ENCODE measurements around the gene CAMK2D. TPM values are rescaled to one million over a fixed set of nuclear protein-coding genes. Genes with fewer than 3 reads are reported as not detected.

CAMK2D gene
- total RNA-seq, 6 donors from 2014 or later = 41.0 to 75.8 (median 51.9) TPM

DNA sequence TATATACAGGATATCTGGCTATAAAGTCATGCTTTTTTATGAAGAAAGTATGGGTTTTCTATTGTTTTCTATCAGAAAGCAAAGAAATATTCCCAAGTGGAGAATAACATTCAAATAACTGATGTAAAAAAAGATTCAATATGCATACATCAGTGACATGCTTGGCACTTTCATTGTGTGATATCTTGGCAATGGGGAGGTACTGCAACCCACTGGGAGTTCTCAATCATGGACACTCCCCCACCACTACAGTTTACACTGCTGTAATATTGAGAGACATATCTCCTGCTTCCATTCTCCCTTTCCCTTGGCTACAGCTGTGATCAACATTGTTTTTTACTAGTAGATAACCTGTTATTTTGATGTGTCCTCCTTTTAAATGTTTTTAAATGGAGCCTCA is 257.8 kb downstream of the CAMK2D start:
- Histone ChIP-seq H3K36me3 (peaks cover 0 to 15% (median 0%) of the 10 kb centered on the region in 4 donors), H3K27ac (no peak overlapping the region), H3K4me3 (no peak overlapping the region), H3K27me3 (no peaks in the 10 kb centered on the region), H3K9me3 (no peaks in the 10 kb centered on the region), H3K4me1 (no peaks in the 10 kb centered on the region)
- DNase-seq (no peak), ATAC-seq (ENCODE audit: low FRiP score in 2 of 2) (no peak)
- TF ChIP-seq POLR2A (IDR thresholded peaks at IDR 0.05) = no peak
- TF ChIP-seq, protein P1, sequence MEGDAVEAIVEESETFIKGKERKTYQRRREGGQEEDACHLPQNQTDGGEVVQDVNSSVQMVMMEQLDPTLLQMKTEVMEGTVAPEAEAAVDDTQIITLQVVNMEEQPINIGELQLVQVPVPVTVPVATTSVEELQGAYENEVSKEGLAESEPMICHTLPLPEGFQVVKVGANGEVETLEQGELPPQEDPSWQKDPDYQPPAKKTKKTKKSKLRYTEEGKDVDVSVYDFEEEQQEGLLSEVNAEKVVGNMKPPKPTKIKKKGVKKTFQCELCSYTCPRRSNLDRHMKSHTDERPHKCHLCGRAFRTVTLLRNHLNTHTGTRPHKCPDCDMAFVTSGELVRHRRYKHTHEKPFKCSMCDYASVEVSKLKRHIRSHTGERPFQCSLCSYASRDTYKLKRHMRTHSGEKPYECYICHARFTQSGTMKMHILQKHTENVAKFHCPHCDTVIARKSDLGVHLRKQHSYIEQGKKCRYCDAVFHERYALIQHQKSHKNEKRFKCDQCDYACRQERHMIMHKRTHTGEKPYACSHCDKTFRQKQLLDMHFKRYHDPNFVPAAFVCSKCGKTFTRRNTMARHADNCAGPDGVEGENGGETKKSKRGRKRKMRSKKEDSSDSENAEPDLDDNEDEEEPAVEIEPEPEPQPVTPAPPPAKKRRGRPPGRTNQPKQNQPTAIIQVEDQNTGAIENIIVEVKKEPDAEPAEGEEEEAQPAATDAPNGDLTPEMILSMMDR (IDR thresholded peaks at IDR 0.05) = no peak
- no peak for TF ChIP-seq POLR2AphosphoS5 (IDR thresholded peaks at IDR 0.05)
- TF ChIP-seq EP300 (IDR thresholded peaks at IDR 0.05) = no peak

DNA sequence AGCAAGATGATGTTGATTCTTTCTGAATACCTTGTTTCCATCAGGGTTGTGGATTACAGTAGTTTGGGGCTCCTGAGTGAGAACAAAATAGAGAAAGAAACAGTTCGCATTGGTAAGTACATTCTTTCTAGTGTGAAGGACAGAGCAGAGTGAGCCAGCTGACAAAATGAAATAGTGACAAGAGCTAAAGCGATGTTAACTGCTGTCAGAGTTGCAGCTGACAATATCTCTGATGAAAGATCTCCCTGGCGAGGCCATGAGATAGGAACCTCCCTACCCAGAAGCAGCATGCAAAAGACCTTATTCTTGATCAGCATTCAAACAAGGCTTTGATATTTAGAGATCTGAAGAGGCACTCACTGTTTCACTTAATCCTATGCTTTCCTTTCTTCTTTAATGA is 258.6 kb downstream of the CAMK2D start:
- ATAC-seq (ENCODE audit: low FRiP score in 2 of 2) (no peak), DNase-seq (no peak)
- Histone ChIP-seq H3K36me3 (peaks cover 0 to 15% (median 0%) of the 10 kb centered on the region in 4 donors), H3K9me3 (no peaks in the 10 kb centered on the region), H3K4me1 (no peaks in the 10 kb centered on the region), H3K4me3 (no peak overlapping the region), H3K27me3 (no peaks in the 10 kb centered on the region), H3K27ac (no peak overlapping the region)
- TF ChIP-seq POLR2AphosphoS5 (IDR thresholded peaks at IDR 0.05) = no peak
- TF ChIP-seq, protein P1 (IDR thresholded peaks at IDR 0.05) = no peak
- 95 to 96% methylated on average over 3 of the region's 3 CpGs for WGBS, 2 donors

DNA sequence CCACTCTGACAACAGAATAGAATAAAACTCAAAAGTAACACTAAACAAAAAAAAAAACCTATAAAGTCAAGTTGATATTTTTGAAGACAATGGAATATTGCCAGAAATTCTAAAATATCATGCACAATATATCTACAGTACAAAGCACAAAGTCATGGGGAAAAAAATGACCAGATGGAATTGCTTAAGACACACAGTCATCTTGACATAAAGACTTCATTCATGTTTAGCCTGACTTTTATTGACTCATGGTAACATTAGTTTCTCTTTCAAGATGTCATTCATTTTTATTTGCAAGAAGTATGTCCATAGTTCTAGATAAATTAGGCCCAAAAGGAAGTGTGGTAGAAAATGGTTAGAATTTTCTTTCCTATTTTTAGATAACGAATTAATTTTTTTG is 259.1 kb downstream of the CAMK2D start:
- DNase-seq = no peak
- no peak overlapping the region for H3K27ac ChIP-seq
- ATAC-seq (ENCODE audit: low FRiP score in 2 of 2) = no peak
- no peaks in the 10 kb centered on the region for H3K4me1 ChIP-seq
- no peaks in the 10 kb centered on the region for H3K9me3 ChIP-seq
- H3K4me3 ChIP-seq = no peak overlapping the region
- no peaks in the 10 kb centered on the region for H3K27me3 ChIP-seq
- peaks cover 0 to 15% (median 0%) of the 10 kb centered on the region in 4 donors for H3K36me3 ChIP-seq
- TF ChIP-seq EP300 (IDR thresholded peaks at IDR 0.05) = no peak
- TF ChIP-seq, protein P1 (IDR thresholded peaks at IDR 0.05) = no peak
- no peak for TF ChIP-seq POLR2AphosphoS5 (IDR thresholded peaks at IDR 0.05)
- no peak for TF ChIP-seq POLR2A (IDR thresholded peaks at IDR 0.05)
- WGBS, 2 donors = 95 to 96% methylated on average over 1 of the region's 1 CpG

DNA sequence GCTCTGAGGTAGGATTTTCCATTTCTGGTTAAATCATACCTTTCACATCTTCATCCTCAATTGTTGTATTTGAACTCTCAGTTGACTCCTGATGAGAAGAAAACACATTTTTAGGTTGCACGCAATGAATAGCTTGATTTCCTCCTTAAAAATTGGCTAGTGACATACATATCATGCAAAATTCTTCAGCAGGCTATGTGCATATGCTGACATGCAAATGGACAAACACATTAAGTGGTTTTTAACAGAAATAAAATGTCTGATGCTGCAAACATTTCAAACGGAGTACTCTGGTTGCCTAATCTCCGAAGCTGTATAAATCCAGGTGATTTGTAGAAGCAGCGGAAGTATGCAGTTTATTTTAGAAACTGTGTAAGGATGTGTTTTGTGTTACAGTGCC is 261.1 kb downstream of the CAMK2D start:
- ATAC-seq (ENCODE audit: low FRiP score in 2 of 2) = no peak
- H3K9me3 ChIP-seq = no peaks in the 10 kb centered on the region
- 94 to 98% methylated on average over 4 of the region's 4 CpGs for WGBS, 2 donors
- H3K4me1 ChIP-seq = no peaks in the 10 kb centered on the region
- H3K27ac ChIP-seq = no peak overlapping the region
- TF ChIP-seq POLR2AphosphoS5 (IDR thresholded peaks at IDR 0.05) = no peak
- TF ChIP-seq, protein P1 (IDR thresholded peaks at IDR 0.05) = no peak
- no peak for TF ChIP-seq POLR2A (IDR thresholded peaks at IDR 0.05)
- TF ChIP-seq EP300 (IDR thresholded peaks at IDR 0.05) = no peak
- no peak overlapping the region for H3K4me3 ChIP-seq
- H3K27me3 ChIP-seq = no peaks in the 10 kb centered on the region
- DNase-seq = no peak
- peaks cover 0 to 16% (median 2%) of the 10 kb centered on the region in 4 donors for H3K36me3 ChIP-seq

DNA sequence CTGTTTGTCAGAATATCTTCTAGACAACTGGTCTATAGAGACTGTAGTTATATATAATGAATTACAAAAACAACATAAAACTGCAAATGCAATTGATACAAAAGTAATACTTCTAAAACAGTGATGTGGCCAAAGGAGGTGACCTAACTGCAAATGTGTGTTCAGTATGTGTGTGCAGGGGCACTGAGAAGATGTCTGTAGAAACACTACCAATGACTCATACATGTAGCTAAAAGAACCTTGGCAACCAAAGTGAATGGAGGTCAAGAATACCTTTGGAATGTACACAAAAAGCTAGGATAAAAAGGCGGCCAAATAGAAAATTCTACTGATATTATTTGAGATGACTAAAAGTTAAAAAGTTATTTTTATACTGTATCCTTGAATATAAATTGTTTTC is 261.8 kb downstream of the CAMK2D start:
- DNase-seq (no peak), ATAC-seq (ENCODE audit: low FRiP score in 2 of 2) (no peak)
- no peaks in the 10 kb centered on the region for H3K4me1 ChIP-seq
- H3K36me3 ChIP-seq = peaks cover 0 to 15% (median 4%) of the 10 kb centered on the region in 4 donors
- H3K9me3 ChIP-seq = no peaks in the 10 kb centered on the region
- H3K27me3 ChIP-seq = no peaks in the 10 kb centered on the region
- TF ChIP-seq EP300 (IDR thresholded peaks at IDR 0.05) = no peak
- TF ChIP-seq POLR2AphosphoS5 (IDR thresholded peaks at IDR 0.05) = no peak
- no peak for TF ChIP-seq POLR2A (IDR thresholded peaks at IDR 0.05)
- TF ChIP-seq, protein P1 (IDR thresholded peaks at IDR 0.05) = no peak
- no peak overlapping the region for H3K4me3 ChIP-seq
- 80 to 92% methylated on average over 1 of the region's 1 CpG for WGBS, 2 donors
- no peak overlapping the region for H3K27ac ChIP-seq
